Measurements from ENCODE around the gene SIX3.

DNA sequence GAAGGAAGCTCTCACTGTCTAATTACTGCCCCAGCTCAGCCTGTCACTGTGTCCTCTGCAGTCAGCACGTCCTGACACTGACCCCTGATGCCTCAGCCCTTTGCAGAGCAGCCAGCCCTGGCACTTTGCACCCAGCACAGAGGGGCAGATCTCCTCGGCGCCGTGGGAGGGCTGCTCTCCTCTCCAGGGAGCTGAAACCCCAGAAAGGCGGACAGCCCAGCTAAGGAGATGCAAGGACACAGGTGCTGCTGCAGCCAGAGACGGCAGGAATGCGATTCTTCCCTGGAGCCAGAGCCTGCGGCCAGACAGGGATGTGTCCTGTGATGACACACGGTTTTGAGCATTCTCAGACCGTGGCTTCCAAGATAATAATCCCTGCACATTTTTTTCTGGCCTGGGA lies 34.5 kb upstream of the SIX3 start:
- TF ChIP-seq, protein P1, sequence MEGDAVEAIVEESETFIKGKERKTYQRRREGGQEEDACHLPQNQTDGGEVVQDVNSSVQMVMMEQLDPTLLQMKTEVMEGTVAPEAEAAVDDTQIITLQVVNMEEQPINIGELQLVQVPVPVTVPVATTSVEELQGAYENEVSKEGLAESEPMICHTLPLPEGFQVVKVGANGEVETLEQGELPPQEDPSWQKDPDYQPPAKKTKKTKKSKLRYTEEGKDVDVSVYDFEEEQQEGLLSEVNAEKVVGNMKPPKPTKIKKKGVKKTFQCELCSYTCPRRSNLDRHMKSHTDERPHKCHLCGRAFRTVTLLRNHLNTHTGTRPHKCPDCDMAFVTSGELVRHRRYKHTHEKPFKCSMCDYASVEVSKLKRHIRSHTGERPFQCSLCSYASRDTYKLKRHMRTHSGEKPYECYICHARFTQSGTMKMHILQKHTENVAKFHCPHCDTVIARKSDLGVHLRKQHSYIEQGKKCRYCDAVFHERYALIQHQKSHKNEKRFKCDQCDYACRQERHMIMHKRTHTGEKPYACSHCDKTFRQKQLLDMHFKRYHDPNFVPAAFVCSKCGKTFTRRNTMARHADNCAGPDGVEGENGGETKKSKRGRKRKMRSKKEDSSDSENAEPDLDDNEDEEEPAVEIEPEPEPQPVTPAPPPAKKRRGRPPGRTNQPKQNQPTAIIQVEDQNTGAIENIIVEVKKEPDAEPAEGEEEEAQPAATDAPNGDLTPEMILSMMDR (IDR thresholded peaks at IDR 0.05; ENCODE audit: extremely low read depth in 1 of 2, insufficient read depth in 1 of 2, low read depth in 1 of 2, low read length in 2 of 2): no peak
- TF ChIP-seq POLR2A (IDR thresholded peaks at IDR 0.05; ENCODE audit: low read depth, low read length): no peak
- no peak for TF ChIP-seq JUN (IDR thresholded peaks at IDR 0.05; ENCODE audit: borderline replicate concordance, insufficient read depth, insufficient read length, low read depth)
- TF ChIP-seq, protein P2, sequence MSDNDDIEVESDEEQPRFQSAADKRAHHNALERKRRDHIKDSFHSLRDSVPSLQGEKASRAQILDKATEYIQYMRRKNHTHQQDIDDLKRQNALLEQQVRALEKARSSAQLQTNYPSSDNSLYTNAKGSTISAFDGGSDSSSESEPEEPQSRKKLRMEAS (IDR thresholded peaks at IDR 0.05; ENCODE audit: insufficient read depth, insufficient read length): no peak
- TF ChIP-seq MYC (IDR thresholded peaks at IDR 0.05; ENCODE audit: low read depth, low read length): no peak
- TF ChIP-seq EZH2 (IDR thresholded peaks at IDR 0.05; ENCODE audit: borderline replicate concordance, low read depth, low read length, severe bottlenecking): no peak
- no peak for TF ChIP-seq POLR2AphosphoS5 (IDR thresholded peaks at IDR 0.05; ENCODE audit: insufficient read depth, low read depth, low read length)
